GM13976 (cell line): Measurements from ENCODE around the gene TIMP2.

Experiments used
- DNase-seq: peaks from one replicate; pipeline ENCODE4 v3.0.0; 2012; ENCODE audit warnings: low spot score
- in situ Hi-C: fragments of 300-500 bp; cut with MboI; formaldehyde crosslinking; loops from one replicate; pipeline ENCODE4 v1.12.0; 2022; ENCODE audit warnings: low sequenced_read_pairs, mixed read lengths, inconsistent platforms; ENCODE audit not compliant: unreplicated experiment
- TF ChIP-seq, protein P1 (sequence below): IDR thresholded peaks from 2 replicates; pipeline ENCODE4 v1.5.1; 2012; ENCODE audit warnings: borderline replicate concordance, mild to moderate bottlenecking; ENCODE audit not compliant: insufficient read depth; ENCODE audit errors: extremely low read depth, missing control alignments, control extremely low read depth

TIMP2 gene

GRCh38 chr17:78900816-78901215 is 24.4 kb downstream of the TIMP2 start:
- in situ Hi-C loops: no loop called here
- no peak for DNase-seq
- TF ChIP-seq, protein P1, sequence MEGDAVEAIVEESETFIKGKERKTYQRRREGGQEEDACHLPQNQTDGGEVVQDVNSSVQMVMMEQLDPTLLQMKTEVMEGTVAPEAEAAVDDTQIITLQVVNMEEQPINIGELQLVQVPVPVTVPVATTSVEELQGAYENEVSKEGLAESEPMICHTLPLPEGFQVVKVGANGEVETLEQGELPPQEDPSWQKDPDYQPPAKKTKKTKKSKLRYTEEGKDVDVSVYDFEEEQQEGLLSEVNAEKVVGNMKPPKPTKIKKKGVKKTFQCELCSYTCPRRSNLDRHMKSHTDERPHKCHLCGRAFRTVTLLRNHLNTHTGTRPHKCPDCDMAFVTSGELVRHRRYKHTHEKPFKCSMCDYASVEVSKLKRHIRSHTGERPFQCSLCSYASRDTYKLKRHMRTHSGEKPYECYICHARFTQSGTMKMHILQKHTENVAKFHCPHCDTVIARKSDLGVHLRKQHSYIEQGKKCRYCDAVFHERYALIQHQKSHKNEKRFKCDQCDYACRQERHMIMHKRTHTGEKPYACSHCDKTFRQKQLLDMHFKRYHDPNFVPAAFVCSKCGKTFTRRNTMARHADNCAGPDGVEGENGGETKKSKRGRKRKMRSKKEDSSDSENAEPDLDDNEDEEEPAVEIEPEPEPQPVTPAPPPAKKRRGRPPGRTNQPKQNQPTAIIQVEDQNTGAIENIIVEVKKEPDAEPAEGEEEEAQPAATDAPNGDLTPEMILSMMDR: no peak

DNA sequence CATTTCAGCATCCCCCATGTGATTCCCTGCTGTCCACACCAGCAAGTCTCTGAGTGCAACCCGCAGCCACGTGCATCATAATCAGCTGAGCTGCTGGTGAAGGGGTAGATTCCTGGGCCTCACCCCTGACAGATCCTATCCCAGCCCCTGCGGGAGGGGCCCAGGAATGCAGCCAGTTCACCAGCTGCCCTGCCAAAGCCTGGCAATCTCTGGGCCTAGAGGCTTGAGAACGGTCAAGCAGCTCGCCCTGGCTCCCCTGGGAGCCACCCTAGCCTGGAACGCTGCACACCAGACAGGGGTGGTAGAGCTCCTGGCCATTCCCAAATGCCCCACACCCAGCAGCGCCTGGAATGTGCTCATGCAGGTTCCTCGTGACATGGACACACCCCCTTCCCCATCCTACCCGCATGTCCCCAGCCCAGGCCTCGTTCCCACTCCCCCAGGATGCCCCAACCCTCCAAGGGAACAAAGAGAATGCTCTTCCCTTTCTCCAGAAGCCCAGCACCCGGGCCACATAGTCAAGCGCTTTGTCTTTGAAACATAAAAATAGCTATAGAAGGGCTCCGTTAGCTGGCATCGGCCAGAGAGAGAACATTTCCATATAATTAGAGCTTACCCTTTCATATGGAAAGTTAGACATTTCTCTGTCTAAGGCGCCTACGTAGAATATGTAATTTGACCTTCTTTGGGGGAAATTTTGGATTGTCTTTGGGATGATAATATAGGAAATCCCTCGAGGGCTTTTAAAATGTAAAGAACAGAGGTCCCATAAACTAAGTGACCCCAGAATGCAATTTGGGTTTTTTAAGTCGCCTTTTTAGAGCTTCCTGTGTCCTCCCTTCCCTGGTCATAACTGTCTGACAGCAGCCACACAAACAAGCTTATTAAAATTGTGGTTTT is 25.6 kb downstream of the TIMP2 start:
- in situ Hi-C loops: no loop called here
- no peak for DNase-seq
- TF ChIP-seq, protein P1: no peak

- no peak for DNase-seq
- in situ Hi-C loops: no loop called here
- TF ChIP-seq, protein P1: no peak
Measured at GRCh38 chr17:78898947-78899346, 26.2 kb downstream of the TIMP2 start.

DNA sequence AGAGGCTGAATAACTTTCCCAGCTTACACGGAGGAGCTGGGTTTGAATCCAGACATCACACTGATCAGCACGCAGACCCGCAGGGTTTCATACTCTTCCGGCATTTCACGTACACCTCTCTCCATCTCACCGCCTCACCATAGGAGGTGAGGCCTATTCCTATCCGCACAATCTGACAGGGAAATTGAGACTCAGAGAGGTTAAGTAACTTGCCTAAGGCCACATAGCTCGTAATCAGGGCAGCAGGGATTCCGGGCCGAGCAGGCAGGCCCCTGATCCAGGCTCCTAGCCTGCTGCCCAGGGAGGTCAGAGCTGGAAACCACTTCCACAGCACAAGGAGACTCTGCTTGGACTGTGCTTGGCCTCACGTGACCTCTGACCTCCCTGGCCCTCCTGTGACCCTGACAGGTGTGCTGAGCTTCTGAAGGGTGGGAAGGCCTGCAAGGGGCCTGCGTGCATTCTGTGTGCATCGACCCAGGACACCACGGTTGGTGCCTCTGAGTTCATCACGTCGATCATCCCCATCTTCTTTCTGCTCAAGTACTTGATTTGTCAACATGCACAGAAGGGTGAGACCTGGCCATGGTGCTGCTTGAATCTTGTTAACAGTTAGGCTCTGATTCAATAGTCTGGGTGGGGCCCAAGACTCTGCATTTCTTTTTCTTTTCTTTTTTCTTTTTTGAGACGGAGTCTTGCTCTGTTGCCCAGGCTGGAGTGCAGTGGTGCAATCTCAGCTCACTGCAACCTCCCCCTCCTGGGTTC is 26.9 kb downstream of the TIMP2 start:
- no peak for DNase-seq
- in situ Hi-C loops: no loop called here
- TF ChIP-seq, protein P1: no peak

DNA sequence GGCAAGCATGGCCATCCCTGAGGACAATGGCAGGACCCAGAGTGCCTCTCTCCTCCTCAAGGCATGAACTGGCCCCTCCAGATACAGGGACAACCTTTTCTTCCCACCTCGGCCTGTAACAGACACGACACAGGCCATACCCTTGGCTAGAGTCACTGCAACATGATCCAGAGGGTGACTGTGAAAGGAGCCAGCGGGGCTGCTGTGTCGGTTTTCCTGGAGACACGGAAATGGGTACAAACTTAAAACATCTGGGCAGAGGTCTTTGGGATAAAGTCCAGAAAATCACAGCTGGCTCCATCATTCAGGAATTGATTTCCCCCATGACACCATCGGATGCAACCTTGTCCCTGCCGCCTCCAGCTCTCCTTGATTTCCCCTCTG is 27.5 kb downstream of the TIMP2 start:
- in situ Hi-C loops: no loop called here
- DNase-seq: no peak
- TF ChIP-seq, protein P1: no peak

- DNase-seq: no peak
- TF ChIP-seq, protein P1: no peak
- in situ Hi-C loops: no loop called here
Measured at GRCh38 chr17:78896834-78897663, 28.1 kb downstream of the TIMP2 start.
